Mesothelial cell of epicardium (in vitro differentiated cells): Measurements from ENCODE around the gene SCAPER. TPM values are rescaled to one million over a fixed set of nuclear protein-coding genes. Genes with fewer than 3 reads are reported as not detected.
"Not testable (repeated sequence)": the region's sequence is repeated elsewhere in the genome, so short reads cannot be mapped to it uniquely, and the experiment has no call there.

Experiments
- DNase-seq, 2 experiments: peaks; one replicate each; pipeline ENCODE4 v3.0.0; 2021; ENCODE audit warnings: low spot score in 2 of 2; ENCODE audit not compliant: unreplicated experiment in 2 of 2
- H3K27ac Mint-ChIP-seq: 2 replicates; pipeline ENCODE4 v1.8.0; 2021; ENCODE audit warnings: mixed read lengths
- H3K27me3 Mint-ChIP-seq: 2 replicates; pipeline ENCODE4 v1.8.0; 2021; ENCODE audit warnings: low read depth, mixed read lengths
- H3K36me3 Mint-ChIP-seq: 2 replicates; pipeline ENCODE4 v1.8.0; 2021; ENCODE audit warnings: mixed read lengths
- H3K4me1 Mint-ChIP-seq: 2 replicates; pipeline ENCODE4 v1.8.0; 2021; ENCODE audit warnings: mixed read lengths
- H3K4me3 Mint-ChIP-seq: 2 replicates; pipeline ENCODE4 v1.8.0; 2021; ENCODE audit warnings: mild to moderate bottlenecking, moderate library complexity, mixed read lengths
- H3K9me3 Mint-ChIP-seq: 2 replicates; pipeline ENCODE4 v1.8.0; 2021; ENCODE audit warnings: mixed read lengths
- CTCF ChIP-seq: fragments of 200-600 bp; sonication (generic); IDR thresholded peaks from one replicate; pipeline ENCODE4 v1.5.0; 2021; ENCODE audit warnings: antibody characterized with exemption; ENCODE audit not compliant: unreplicated experiment
- total RNA-seq: library from RNA; stranded (reverse); gene quantifications from 3 replicates; pipeline ENCODE4 v1.2.1, GENCODE V29; 2021

SCAPER gene
- total RNA-seq, 1 donor from 2014 or later = 35.9 TPM

- Mint-ChIP-seq H3K27ac (peak overlapping the region; percentile 81), H3K9me3 (no peaks in the 10 kb centered on the region), H3K4me3 (peak overlapping the region; percentile 85), H3K36me3 (no peaks in the 10 kb centered on the region), H3K27me3 (no peaks in the 10 kb centered on the region), H3K4me1 (peaks cover 17% of the 10 kb centered on the region)
- TF ChIP-seq CTCF = no peak
- peak in 1 of 2 experiments; percentile 48 for DNase-seq
Measured at GRCh38 chr15:76310475-76311099, 594.6 kb downstream of the SCAPER start.

- DNase-seq = no peak
- Mint-ChIP-seq H3K27ac (peak overlapping the region; percentile 89), H3K36me3 (peaks cover 3% of the 10 kb centered on the region), H3K4me1 (peaks cover 17% of the 10 kb centered on the region), H3K27me3 (no peaks in the 10 kb centered on the region), H3K9me3 (peaks cover 4% of the 10 kb centered on the region), H3K4me3 (peak overlapping the region; percentile 85)
- no peak for TF ChIP-seq CTCF
Measured at GRCh38 chr15:76309601-76310330, 595.4 kb downstream of the SCAPER start.

- no peak for DNase-seq
- Mint-ChIP-seq H3K4me1 (no peaks in the 10 kb centered on the region), H3K36me3 (peaks cover 8% of the 10 kb centered on the region), H3K27ac (no peak overlapping the region), H3K27me3 (no peaks in the 10 kb centered on the region), H3K4me3 (no peak overlapping the region), H3K9me3 (peaks cover 9% of the 10 kb centered on the region)
- TF ChIP-seq CTCF = no peak
Measured at GRCh38 chr15:76303909-76304308, 601.2 kb downstream of the SCAPER start.

- TF ChIP-seq CTCF = no peak
- no peak for DNase-seq
- H3K36me3 Mint-ChIP-seq = peaks cover 7% of the 10 kb centered on the region
- no peak overlapping the region for H3K4me3 Mint-ChIP-seq
- no peaks in the 10 kb centered on the region for H3K4me1 Mint-ChIP-seq
- no peaks in the 10 kb centered on the region for H3K27me3 Mint-ChIP-seq
- H3K27ac Mint-ChIP-seq = no peak overlapping the region
- H3K9me3 Mint-ChIP-seq = peaks cover 5% of the 10 kb centered on the region
Measured at GRCh38 chr15:76299786-76300185, 605.4 kb downstream of the SCAPER start.

GRCh38 chr15:76298986-76299385, 606.2 kb downstream of the SCAPER start:
- H3K4me3 Mint-ChIP-seq = no peak overlapping the region
- H3K4me1 Mint-ChIP-seq = no peaks in the 10 kb centered on the region
- H3K27me3 Mint-ChIP-seq = no peaks in the 10 kb centered on the region
- peaks cover 7% of the 10 kb centered on the region for H3K36me3 Mint-ChIP-seq
- TF ChIP-seq CTCF = no peak
- H3K27ac Mint-ChIP-seq = peak overlapping the region; percentile 44
- H3K9me3 Mint-ChIP-seq = peaks cover 5% of the 10 kb centered on the region
- DNase-seq = no peak

GRCh38 chr15:76297951-76298350, 607.2 kb downstream of the SCAPER start:
- not testable (repeated sequence) for H3K36me3 Mint-ChIP-seq, H3K9me3 Mint-ChIP-seq, H3K27ac Mint-ChIP-seq, H3K4me1 Mint-ChIP-seq, DNase-seq, H3K4me3 Mint-ChIP-seq, H3K27me3 Mint-ChIP-seq
